AG09309 (cell line): ENCODE results near the gene NFKB1.

Experiments used
- DNase-seq: peaks from one replicate; pipeline ENCODE4 v3.0.0-alpha.2; 2010; ENCODE audit warnings: low read depth
- H3K4me3 ChIP-seq: 2 replicates; pipeline ENCODE4 v1.5.1; 2011; ENCODE audit warnings: mild to moderate bottlenecking, low read depth, low read length, moderate library complexity; ENCODE audit not compliant: control insufficient read depth
- CTCF ChIP-seq: IDR thresholded peaks from 2 replicates; pipeline ENCODE4 v1.5.1; 2011; ENCODE audit warnings: mild to moderate bottlenecking, low read depth, low read length, inconsistent platforms; ENCODE audit not compliant: insufficient read depth, control insufficient read depth; ENCODE audit errors: missing control alignments

Gene NFKB1

GRCh38 chr4:102517753-102518152 is 16.6 kb downstream of the NFKB1 start:
- no peak for DNase-seq
- no peak overlapping the region for H3K4me3 ChIP-seq
- TF ChIP-seq CTCF: no peak

- no peak overlapping the region for H3K4me3 ChIP-seq
- no peak for TF ChIP-seq CTCF
- DNase-seq: no peak
These were observed 17.6 kb downstream of the NFKB1 start for GRCh38 chr4:102518703-102519131.

GRCh38 chr4:102519925-102520324 is 18.8 kb downstream of the NFKB1 start:
- TF ChIP-seq CTCF: no peak
- no peak overlapping the region for H3K4me3 ChIP-seq
- DNase-seq: no peak

- no peak for DNase-seq
- no peak for TF ChIP-seq CTCF
- no peak overlapping the region for H3K4me3 ChIP-seq
These were observed 20.4 kb downstream of the NFKB1 start for GRCh38 chr4:102521570-102521969.

GRCh38 chr4:102522031-102522440 is 20.9 kb downstream of the NFKB1 start:
- no peak for DNase-seq
- H3K4me3 ChIP-seq: no peak overlapping the region
- no peak for TF ChIP-seq CTCF

- no peak overlapping the region for H3K4me3 ChIP-seq
- DNase-seq: no peak
- TF ChIP-seq CTCF: no peak
These were observed 23.5 kb downstream of the NFKB1 start for GRCh38 chr4:102524691-102525090.

GRCh38 chr4:102525097-102525496 is 23.9 kb downstream of the NFKB1 start:
- DNase-seq: no peak
- TF ChIP-seq CTCF: no peak
- H3K4me3 ChIP-seq: no peak overlapping the region
